HUDEP-2 (cell line): ENCODE data around the gene TOMM6.
"Not testable (repeated sequence)": the region's sequence is repeated elsewhere in the genome, so short reads cannot be mapped to it uniquely, and the experiment has no call there.

Experiments used
- DNase-seq, 76 experiments: peaks; one replicate each; lab custom pipeline; 2025; ENCODE audit not compliant: unreplicated experiment in 76 of 76; lab: John Stamatoyannopoulos, UW

TOMM6 gene

DNA sequence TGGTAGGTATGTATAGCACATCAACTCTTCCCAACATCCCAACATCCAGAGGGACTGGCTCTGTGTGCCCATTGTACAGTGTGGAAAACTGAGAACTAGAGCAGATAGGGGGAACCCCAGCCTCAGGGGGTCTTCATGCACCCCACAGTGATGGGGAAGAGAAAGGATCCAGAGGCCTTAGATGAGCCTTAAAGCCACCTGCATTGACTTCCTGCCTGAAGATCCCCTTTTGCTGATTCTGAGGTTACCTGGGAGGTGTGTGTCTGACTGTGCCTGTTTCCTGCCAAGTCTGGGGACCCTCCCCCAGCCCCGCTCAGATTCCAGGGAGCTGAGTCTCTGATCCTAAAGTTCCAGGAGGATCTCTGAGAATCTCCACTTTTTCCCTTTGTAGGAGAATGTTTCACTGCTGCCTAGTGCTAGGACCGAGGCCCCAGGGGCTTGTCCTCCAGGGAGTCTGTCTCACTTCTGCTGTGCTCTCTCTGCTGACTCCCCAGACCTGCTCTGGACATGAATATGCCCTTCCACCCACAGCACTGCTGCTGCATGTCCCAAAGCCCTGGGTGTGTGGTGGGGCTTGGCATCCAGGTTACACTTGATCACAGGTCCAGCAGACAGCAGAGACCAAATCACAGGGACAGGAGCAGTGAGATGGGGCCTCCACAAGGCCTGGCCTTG lies 27.5 kb upstream of the TOMM6 start:
- DNase-seq: no peak

DNA sequence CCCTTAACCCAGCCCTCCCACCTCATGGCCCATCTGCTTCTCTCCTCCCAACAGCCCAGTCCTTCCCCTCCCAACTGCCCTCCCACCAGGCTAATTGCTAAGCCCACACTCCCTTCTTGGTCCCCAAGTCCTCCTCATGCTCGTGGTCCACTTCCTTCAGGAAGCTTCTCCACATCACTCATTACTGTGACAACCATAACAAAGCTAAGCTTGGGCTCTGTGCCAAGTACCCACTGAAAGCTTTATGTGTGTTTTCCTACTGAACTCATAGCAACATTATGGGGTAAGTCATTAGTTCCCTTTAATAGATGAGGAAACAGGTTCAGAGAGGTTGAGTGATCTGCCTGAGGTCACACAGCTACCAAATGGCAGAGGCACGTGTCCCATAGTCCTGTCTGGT lies 24.0 kb upstream of the TOMM6 start:
- no peak for DNase-seq

DNA sequence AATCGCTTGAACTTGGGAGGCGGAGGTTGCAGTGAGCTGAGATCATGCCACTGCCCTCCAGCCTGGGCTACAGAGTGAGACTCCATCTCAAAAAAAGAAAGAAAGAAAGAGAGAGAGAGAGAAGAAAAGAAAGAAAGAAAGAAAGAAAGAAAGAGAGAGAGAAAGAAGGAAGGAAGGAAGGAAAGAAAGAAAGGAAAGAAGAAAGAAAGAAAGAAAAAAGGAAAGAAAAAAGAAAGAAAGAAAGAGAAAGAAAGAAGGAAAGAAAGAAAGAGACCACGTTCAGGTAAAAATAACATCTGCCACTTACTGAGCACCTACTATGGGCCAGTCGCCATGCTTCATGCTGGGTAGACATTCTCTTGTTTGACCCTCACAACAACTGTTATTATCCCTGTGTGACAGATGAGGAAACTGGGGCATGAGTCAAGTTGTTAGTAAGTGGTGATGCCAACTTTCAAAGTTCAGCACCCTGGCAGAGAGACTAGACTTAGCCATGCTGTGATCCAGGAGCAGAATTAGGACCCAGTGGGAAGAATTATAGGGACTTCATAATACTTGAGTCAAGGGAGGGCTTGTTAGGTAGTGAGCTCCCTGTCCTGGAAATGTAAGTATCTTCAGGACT lies 21.3 kb upstream of the TOMM6 start:
- DNase-seq: not testable (repeated sequence)

DNA sequence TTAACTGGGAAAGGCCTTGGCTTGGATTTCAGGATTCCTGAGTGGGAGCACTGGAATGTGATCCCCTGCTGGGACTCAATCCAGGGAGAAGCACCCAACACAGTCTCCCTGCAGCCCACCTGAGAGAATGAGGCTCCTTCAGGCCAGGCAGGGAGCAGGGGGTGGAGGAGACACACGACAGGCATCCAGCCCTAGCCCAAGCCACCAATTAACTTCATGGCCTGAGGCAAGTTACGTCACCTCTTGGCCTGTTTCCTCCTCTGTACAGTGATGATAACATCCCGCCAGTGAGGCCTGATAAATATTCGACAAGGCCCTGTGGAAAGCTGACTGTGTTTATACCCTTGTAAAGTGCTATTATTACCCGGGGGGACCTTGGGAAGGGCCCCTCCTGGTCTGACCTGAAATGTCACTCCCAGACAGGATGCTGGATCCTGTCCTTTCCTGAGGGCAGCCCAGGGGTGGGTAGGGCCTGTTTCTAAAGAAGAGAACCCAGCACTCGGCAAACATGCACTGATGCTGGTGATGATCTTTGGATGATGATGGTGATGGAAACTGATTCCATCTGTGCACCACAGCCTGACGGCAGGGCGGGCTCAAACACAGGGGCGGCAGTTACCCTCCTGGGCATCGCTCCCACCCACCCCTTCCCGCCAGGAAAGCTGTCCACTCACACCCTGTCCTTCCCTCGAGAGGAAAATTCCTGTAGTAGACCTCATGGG lies 20.2 kb upstream of the TOMM6 start:
- peak in 73 of 76 experiments; percentile 20 to 93 (median 74) for DNase-seq

DNA sequence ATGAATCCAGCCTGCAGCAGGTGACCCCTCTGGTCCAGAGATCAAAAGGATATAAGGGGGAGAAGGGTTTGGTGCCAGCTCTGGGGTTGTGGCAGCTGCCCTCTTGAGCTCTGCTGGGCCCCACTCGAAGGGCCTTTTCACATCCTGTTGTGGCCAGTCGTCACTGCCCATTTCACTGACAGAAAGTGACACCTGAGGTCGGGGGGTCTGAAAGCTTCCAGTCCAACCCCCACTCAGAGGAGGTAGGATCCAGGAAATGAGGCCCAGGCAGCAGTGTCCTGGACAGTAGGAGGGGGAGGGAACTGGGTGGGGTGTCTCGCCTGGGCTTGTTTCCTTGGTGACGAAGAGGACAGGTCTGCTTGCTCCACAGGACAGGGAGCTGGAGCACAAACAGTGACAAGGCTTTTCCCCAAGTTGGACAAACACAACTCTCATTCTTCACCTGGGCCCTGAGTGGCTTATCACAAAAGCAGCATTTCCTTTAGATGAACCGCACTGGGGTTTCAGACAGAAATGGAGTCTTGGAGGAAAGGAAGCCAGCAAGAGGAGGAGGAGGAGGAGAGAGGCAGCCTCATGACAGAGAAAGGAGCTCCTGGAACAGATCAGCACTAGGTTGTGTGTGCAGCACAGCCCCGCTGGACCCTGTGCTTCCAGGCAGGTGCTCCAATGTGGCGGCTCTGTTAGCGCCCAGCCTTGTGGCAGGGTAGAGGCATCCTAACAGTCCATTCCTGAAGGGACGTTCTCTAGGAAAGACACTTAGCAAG lies 18.8 kb upstream of the TOMM6 start:
- no peak for DNase-seq

DNA sequence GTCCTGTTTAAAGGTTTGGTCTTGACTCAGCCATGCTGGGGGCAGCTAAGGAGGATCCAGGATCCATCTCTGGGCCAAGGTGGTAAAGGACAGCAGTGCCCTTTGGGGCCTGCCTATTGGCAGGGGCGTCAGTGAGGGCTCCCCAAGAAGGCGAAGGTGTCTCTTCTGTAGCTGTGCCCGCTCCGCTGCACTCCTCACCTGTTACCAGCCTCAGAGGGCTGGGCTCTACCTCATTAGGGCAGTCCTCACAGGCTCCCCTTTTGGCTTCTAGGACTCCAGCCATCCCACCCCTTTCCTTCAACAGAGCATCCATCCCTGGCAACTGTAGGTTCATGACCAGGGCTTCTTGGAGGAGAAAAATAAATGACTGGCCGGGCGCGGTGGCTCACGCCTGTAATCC lies 18.1 kb upstream of the TOMM6 start:
- DNase-seq: no peak

DNA sequence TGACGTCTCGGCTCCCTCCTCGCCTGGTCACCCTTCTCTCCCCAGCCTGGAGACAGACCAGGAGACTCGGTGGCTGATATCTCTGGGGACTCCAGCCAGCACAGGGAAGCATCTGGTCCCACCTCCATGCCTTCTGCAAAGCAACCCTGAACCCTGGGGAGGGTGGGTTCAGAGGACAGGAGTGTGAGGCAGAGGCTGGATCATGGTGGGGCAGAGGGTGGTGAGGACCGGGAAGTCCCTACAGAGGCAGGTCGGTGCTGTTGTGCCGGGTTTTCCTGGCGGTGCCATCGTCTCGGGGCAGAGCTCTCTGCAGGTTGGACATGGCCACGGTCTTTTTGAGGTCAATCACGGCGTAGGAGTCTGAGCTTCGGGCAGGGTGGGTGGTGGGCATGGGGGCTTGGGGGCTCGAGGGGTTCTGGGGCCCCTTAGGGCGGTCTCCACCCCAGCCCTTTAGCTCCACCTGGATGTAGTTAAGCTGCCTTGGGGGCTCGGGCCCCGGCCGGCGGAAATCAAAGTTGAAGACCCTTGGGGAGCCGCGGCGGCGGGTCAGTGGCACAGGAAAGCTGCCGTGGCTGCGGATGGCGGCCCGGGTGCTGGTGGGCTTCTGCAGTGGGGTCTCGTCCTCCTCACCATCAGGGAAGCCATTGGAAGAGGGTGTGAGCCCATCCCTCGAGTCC lies 17.0 kb upstream of the TOMM6 start:
- no peak for DNase-seq

DNA sequence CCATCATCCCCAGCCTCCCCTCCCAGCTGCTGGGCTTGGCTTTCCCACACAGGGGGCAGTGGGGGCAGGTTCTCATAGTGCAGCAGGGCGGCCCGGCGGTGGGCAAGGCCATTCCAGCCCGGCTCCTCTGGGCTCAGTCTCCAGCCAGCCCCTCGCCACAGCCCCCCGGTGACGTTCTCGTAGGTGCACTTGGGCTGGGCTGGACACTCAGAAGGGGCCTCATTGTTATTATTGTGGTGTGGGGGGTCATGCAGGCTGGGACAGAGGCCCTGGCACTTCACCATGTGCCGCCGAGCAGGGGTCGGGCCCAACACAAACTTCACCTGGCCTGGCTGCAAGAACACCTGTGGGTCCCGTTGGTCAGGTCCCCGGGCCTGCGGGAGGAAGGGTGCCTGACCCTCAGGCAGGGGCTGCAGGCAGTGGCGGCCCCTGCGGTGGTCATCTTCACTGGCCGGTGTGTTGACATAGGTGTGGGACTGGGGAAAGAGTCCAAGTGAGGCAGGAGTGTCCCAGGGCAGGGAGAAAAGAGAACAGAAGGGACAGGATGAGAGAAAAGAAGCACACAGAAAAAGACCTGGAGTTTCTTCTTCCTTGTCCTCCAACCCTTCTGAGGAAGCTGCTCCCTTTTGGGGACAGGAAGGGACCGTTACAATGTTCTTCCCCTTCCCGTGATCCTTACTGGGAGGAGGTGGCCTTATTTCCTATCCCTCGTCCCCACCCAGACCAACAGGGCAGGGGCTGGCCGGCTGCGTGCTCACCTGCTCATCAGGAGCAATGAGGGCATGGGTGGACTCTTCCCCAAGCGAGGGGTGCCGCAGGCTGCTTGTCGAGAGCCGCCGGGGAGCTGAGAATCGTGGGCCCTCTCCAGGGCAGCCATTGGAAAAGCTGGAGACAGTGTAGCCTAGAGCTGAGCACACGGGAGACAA lies 16.2 kb upstream of the TOMM6 start:
- DNase-seq: no peak

DNA sequence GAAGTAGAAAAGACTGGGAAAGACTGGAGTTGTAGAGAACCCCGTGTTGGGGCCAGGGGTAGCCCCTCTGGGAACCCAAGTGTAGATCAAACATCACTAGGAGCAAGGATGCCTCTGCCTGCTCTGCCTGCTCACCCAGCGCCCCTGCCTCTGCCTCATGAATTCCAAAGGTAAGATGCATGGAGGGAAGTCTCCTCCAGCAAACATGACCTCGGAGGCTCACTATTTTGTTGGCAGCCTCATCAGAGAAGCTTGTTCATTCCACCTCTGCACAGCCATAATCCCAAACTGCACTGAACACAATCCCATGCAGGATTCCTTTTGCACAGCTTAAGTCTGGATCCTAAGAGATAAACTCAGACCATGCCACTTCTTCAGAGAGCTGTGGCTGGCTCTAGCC lies 12.7 kb upstream of the TOMM6 start:
- DNase-seq: no peak

DNA sequence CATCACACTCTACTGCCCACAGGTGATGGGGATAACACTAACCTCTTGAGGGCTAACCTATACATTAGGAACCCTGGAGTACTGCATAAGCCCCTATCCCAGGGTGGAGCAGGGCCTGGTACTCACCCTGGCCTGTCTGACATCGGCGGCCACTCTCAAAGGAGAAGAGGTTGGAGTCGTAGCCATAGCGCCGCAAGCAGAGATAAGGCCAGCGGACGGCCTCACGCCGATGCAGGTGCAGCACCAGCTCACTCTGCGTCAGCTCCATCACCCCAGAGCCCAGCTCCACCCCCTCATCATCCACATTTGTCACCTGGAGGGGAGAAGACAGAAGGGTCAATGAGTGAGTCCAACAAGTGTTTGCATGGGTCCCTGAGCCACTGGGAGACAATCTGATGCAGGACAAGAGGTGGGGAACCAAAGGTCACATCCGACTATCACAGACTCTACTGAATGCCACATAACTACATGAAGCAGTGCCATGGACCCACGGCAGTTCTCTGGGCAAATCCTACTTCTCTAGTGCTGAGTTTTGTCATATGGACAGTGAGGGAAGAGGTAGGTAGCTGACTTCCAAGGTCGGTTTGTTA lies 12.1 kb upstream of the TOMM6 start:
- no peak for DNase-seq

DNA sequence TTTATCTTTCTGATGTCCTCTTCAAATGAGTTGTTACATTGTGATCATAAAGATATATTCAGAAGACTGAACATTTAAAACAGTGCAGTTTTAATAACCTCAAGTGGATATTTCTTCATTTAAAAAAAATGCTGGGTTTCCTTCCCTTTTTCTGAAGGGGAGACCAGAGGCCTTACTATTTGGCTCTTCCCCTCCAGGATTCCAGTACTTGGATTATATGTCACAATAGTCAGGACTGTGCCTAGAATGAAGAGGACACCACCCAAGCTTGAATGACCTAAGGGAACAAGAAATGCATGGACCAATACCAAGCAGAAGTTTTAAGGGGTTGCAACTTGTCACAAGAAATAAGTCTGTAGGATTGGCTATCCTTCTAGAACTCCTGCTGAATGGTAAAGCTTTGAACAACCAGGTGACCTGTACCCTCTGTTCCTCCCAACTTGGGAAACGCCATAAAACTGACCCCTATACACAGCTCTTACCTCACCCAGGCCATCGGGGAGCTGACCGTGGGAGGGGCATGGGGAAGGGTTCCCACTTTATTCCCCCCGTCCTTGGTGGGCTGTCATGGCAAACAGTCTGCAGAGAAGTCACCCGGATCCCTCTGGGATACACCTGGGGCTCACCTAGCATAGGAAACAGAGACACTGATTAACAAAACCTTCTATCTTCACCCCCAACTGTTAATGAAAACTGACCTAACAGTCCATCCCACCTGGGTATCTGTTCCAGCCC lies 9.8 kb upstream of the TOMM6 start:
- DNase-seq: no peak

DNA sequence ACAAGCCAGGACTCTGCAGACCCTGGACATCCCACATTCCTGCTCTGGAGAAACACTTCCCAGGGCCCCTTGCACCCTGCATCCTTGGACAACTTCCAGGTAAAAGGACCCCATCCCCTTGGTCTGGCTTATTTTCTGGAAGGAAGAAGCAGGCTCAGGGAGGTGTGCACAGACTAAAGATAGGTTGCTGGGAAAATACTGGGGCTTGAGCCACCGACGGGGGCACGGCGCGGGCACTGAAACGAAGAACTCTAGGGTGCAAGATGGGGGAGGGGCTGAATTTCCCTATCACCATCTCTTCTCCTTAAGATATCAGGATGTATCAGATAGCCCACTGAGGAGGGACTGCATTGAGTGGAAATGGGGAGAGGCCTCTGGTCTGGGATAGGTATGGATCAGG lies 8.6 kb upstream of the TOMM6 start:
- no peak for DNase-seq

DNA sequence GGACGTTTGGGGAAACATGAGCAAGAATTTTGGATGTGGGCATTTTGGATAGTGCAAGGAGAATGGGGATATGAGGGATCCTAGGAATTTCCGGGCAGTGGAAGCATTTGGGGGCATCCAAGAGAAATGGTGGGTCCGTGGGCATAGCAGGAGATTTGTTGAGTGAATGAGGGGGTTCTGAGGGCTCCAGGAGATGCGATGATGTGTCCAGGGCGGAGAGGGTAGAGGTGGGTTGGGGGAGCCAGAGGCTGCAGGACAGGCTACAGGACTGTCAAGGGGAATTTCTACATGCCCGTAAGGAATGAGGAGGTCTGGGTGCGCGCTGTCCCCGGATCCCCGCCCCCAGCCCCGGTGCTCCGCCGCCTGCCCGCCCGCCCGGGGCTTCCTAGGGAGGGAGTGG lies 8.2 kb upstream of the TOMM6 start:
- no peak for DNase-seq

DNA sequence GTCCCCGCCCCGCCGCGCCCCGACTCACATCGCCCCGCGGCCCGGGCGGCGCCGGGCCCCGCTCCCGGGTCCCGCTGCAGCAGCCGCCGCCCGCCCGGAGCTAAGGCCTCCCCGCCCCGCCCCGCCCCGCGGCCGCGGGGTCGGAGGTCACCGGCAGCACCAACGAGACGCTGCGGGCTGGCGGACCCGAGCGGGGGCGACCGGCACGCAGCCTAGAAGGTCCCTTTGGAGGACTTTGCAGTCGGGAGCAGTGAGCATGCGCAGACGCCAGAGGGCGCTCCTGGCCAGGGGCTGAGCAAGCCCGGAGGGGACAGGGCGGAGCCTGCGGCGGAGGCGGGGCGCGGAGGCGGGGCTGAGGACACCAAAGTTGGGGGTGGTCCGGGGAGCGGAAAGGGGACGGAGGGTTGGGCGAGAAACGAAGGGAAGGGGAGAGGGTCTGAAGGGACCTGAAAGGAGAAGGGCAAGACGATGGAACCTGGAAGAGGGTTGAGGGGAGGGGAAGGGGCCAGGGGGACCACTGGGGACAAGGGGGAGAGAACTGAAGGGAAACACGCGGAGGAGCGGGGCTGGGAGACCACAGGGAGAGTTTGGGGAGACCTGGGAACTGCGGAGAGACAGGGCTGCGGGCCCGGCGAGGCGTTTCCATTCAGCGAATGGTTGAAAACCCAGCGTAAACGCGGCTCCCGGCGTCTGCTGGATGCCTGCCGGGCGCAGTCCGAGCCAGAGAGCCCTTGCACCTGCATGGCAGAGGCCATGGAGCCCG lies 7.5 kb upstream of the TOMM6 start, which contains the start of gene FRS3:
Gene FRS3 (minus strand): TSS at position 113 of the 763 bp plus-strand sequence. CDS start 2,913 bp downstream, outside the sequence.
- peak in 75 of 76 experiments; percentile 81 to 100 (median 98) for DNase-seq

DNA sequence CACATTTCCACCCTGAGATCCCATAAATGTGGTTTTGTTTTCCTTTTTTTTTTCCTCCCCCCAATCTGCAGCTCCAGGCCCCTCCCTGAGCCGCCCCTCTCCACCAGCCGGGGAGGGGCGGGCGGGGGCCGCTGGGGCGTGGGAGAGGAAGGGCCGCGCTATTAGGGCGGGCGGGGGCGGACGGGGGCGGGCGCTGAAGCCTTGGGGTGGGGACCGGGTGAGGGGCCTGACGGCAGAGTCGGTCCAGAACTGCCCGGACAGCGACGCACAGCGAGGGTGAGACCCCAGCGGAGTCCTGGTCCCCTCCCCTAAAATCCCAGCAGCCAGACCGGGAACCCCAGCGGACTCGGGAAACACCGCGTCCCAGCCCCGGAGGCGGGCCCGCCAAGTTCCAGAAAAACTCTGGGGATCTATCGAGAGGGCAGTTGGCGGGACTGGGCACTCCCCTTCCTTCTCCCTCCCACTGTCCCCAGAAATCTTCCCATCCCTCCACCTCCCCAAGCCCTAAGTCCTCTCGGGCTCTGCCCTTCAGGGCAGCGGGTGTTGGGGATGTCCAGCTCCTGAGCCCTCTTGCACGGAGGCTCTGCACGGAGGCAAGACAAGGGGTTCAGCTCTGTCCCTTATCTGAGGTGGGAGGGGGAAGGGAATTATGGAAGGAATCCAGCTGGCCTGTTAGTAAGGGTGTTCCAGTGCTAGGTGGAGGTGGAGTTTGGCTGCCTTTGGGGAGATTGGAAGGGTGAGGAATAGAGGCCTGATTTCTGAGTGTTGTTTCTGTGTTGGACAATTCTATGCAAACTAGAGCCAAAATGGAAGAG lies 6.7 kb upstream of the TOMM6 start, which contains the start of gene PRICKLE4:
Gene PRICKLE4 (plus strand): TSS at position 232 of the 815 bp plus-strand sequence. CDS start 2,692 bp downstream, outside the sequence.
- DNase-seq: peak in 55 of 76 experiments; percentile 13 to 78 (median 50)

DNA sequence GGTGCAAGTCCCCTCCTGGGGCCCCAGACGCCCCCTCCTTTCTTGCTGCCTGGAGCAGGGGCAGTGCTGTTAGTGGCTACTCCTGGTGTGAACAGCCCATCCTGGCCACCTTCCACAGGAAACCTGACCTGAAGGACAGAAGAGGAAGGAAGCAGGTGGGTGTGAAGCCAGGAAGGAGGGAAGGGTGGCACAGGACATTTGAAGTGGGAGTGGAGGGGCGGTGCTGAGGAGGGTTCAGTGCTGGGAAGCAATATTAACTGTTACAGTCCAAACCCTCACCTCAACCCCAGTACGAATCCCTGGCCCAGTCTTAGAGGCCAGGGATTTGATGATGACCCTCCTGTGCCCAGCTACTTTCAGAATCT lies 6.1 kb upstream of the TOMM6 start:
- DNase-seq: peak in 1 of 76 experiments; percentile 58
